ENCODE measurements around the gene DNM3. TPM values are rescaled to one million over a fixed set of nuclear protein-coding genes. Genes with fewer than 3 reads are reported as not detected.

The DNM3 gene
- polyA plus RNA-seq, 1 of the 3 experiments (the other 2 are of a cell fraction): 0.43 TPM

- Histone ChIP-seq H3K36me3 (replicated peaks in 1 of 2; ENCODE audit: control insufficient read depth in 1 of 2, insufficient read depth in 2 of 2, low read length in 1 of 2) (no peaks in the 10 kb centered on the region), H3K4me2 (peak overlapping the region; percentile 73), H3K9me3 (no peaks in the 10 kb centered on the region), H4K20me1 (ENCODE audit: insufficient read depth) (no peaks in the 10 kb centered on the region), H3K4me3 (ENCODE audit: low read depth in 2 of 2, low read length in 1 of 2) (no peak overlapping the region), H3K27ac (ENCODE audit: low read depth in 2 of 2, low read length in 1 of 2) (peak overlapping the region; percentile 97), H3K79me2 (ENCODE audit: insufficient read depth) (no peaks in the 10 kb centered on the region; the same call in 1 of the 2 replicates), H3K9me2 (no peaks in the 10 kb centered on the region), H3K9ac (peak overlapping the region; percentile 76; the same call in 1 of the 2 replicates), H3K27me3 (ENCODE audit: insufficient read depth) (no peaks in the 10 kb centered on the region), H2AFZ (ENCODE audit: low read depth) (no peak overlapping the region), H3K4me1 (ENCODE audit: control insufficient read depth in 1 of 2, insufficient read depth in 2 of 2, low read depth in 1 of 2, low read length in 1 of 2) (peaks cover 25 to 40% of the 10 kb centered on the region in 2 experiments), H3F3A (replicated peaks; ENCODE audit: insufficient read depth) (peaks cover 41% of the 10 kb centered on the region)
- POLR2A ChIA-PET: no interaction called here
- DNase-seq: no peak
- WGBS (ENCODE audit: low lambda C conversion rate): 70% methylated on average over 4 of the region's 4 CpGs
- CTCF ChIA-PET: no interaction called here
- TF ChIP-seq RFX5 (IDR thresholded peaks at IDR 0.05; ENCODE audit: low read length): peak; percentile 77
- no peak for TF ChIP-seq TEAD4 (IDR thresholded peaks at IDR 0.05; ENCODE audit: borderline replicate concordance, insufficient read depth)
- no peak for TF ChIP-seq CHD2 (IDR thresholded peaks at IDR 0.05; ENCODE audit: low read length, partially characterized antibody)
Observed at GRCh38 chr1:172321451-172321850, 480.2 kb downstream of the DNM3 start.

DNA sequence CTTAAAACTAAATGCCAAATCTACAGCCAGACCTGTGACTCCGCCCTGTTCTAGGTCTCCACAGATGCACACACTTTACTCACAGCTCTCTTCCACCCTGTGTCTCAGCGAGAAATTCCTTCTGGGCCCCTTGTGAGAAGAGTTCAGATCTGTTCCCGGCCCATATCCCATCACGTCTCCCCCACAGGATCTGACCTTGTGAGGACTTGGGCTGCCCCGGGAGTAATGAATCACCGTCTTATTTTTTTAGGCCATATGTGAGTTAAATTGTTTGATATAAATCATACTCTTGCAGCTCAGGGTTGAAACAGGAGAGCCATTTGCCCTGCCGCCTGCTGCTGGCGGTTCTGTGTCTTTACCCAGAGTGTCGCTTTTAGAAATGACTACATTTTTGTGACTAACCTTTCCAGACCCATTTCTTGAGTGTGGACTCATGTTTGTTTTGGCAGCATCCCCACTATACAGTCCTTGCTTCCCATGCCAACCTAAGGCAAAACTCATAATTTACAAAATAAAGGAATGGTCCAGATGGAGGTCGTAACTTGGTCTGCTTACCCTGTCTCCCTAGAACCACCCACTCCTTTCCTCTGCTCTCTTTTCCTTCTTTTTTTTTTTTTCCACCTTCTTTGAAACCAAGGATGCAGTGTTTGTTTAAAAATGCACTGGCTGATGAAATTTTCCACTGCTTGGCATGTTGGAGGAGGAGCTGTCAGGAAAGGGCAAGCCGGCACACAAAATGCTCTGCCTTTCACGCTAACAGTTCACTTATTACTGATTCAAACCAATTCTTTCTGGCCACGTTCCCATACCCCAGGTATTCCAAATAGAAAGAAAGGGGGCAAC is 481.1 kb downstream of the DNM3 start:
- Histone ChIP-seq H3F3A (replicated peaks; ENCODE audit: insufficient read depth) (peaks cover 41% of the 10 kb centered on the region), H3K9me3 (no peaks in the 10 kb centered on the region), H3K27ac (ENCODE audit: low read depth in 2 of 2, low read length in 1 of 2) (peak overlapping the region; percentile 97), H3K4me1 (ENCODE audit: control insufficient read depth in 1 of 2, insufficient read depth in 2 of 2, low read depth in 1 of 2, low read length in 1 of 2) (peaks cover 25 to 40% of the 10 kb centered on the region in 2 experiments), H3K4me3 (ENCODE audit: low read depth in 2 of 2, low read length in 1 of 2) (peak overlapping the region; percentile 30 to 51; a peak in 3 of 4 replicates), H3K9ac (peak overlapping the region; percentile 76), H3K79me2 (ENCODE audit: insufficient read depth) (no peaks in the 10 kb centered on the region; the same call in 1 of the 2 replicates), H3K9me2 (no peaks in the 10 kb centered on the region), H4K20me1 (ENCODE audit: insufficient read depth) (no peaks in the 10 kb centered on the region), H3K36me3 (replicated peaks in 1 of 2; ENCODE audit: control insufficient read depth in 1 of 2, insufficient read depth in 2 of 2, low read length in 1 of 2) (no peaks in the 10 kb centered on the region), H3K27me3 (ENCODE audit: insufficient read depth) (no peaks in the 10 kb centered on the region), H2AFZ (ENCODE audit: low read depth) (peak overlapping the region; percentile 50; the same call in 1 of the 2 replicates), H3K4me2 (peak overlapping the region; percentile 73)
- ChIA-PET CTCF (no interaction called here), POLR2A (no interaction called here)
- peak; percentile 10 for DNase-seq
- WGBS (ENCODE audit: low lambda C conversion rate): 7% methylated on average over 13 of the region's 13 CpGs
- TF ChIP-seq REST (IDR thresholded peaks at IDR 0.05; ENCODE audit: low read depth, low read length) (0 out of 2 replicates have a peak, but pooled peaks have one; percentile 47), CHD2 (IDR thresholded peaks at IDR 0.05; ENCODE audit: low read length, partially characterized antibody) (no peak), RCOR1 (IDR thresholded peaks at IDR 0.05; ENCODE audit: low read length) (no peak), ZBTB33 (IDR thresholded peaks at IDR 0.05; ENCODE audit: borderline replicate concordance, low read depth) (0 out of 2 replicates have a peak, but pooled peaks have one; percentile 46), RAD21 (IDR thresholded peaks at IDR 0.05; ENCODE audit: low read length) (0 out of 2 replicates have a peak, but pooled peaks have one; percentile 12), JUND (IDR thresholded peaks at IDR 0.05) (peak; percentile 86), SMC3 (IDR thresholded peaks at IDR 0.05; ENCODE audit: low read depth, low read length) (peak; percentile 26; the same call in 1 of the 2 replicates), EZH2phosphoT487 (IDR thresholded peaks at IDR 0.05; ENCODE audit: borderline replicate concordance, low read depth) (no peak), RFX5 (IDR thresholded peaks at IDR 0.05; ENCODE audit: low read length) (no peak), FOXJ3 (CRISPR knock-in tag; IDR thresholded peaks at IDR 0.05) (no peak), SIN3A (IDR thresholded peaks at IDR 0.05; ENCODE audit: borderline replicate concordance, low read depth, low read length) (0 out of 2 replicates have a peak, but pooled peaks have one; percentile 36), GATA2 (CRISPR knock-in tag; IDR thresholded peaks at IDR 0.05) (no peak), MEF2A (IDR thresholded peaks at IDR 0.05; ENCODE audit: borderline replicate concordance, low read depth) (peak; percentile 84; the same call in 1 of the 2 replicates)
- TF ChIP-seq, protein P1, sequence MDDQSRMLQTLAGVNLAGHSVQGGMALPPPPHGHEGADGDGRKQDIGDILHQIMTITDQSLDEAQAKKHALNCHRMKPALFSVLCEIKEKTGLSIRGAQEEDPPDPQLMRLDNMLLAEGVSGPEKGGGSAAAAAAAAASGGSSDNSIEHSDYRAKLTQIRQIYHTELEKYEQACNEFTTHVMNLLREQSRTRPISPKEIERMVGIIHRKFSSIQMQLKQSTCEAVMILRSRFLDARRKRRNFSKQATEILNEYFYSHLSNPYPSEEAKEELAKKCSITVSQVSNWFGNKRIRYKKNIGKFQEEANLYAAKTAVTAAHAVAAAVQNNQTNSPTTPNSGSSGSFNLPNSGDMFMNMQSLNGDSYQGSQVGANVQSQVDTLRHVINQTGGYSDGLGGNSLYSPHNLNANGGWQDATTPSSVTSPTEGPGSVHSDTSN (IDR thresholded peaks at IDR 0.05): peak; percentile 92
- TF ChIP-seq, protein P2, sequence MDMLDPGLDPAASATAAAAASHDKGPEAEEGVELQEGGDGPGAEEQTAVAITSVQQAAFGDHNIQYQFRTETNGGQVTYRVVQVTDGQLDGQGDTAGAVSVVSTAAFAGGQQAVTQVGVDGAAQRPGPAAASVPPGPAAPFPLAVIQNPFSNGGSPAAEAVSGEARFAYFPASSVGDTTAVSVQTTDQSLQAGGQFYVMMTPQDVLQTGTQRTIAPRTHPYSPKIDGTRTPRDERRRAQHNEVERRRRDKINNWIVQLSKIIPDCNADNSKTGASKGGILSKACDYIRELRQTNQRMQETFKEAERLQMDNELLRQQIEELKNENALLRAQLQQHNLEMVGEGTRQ (IDR thresholded peaks at IDR 0.05; ENCODE audit: borderline replicate concordance, low read depth, low read length): no peak
- TF ChIP-seq, protein P3, sequence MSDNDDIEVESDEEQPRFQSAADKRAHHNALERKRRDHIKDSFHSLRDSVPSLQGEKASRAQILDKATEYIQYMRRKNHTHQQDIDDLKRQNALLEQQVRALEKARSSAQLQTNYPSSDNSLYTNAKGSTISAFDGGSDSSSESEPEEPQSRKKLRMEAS (IDR thresholded peaks at IDR 0.05; ENCODE audit: low read depth): peak; percentile 70
